ENCODE results near the gene OPN4. TPM values are rescaled to one million over a fixed set of nuclear protein-coding genes. Genes with fewer than 3 reads are reported as not detected.

The OPN4 gene
- total RNA-seq, 6 donors from 2014 or later, result not detected

- peaks cover 0 to 8% (median 3%) of the 10 kb centered on the region in 4 donors for H3K4me1 ChIP-seq
- H3K4me3 ChIP-seq, result no peak overlapping the region
- no peaks in the 10 kb centered on the region for H3K9me3 ChIP-seq
- H3K27me3 ChIP-seq, result peaks cover 0 to 17% (median 4%) of the 10 kb centered on the region in 4 donors
- H3K27ac ChIP-seq, result no peak overlapping the region
- no peaks in the 10 kb centered on the region for H3K36me3 ChIP-seq
- TF ChIP-seq POLR2A (IDR thresholded peaks at IDR 0.05), result no peak
- TF ChIP-seq POLR2AphosphoS5 (IDR thresholded peaks at IDR 0.05), result no peak
- TF ChIP-seq, protein P1, sequence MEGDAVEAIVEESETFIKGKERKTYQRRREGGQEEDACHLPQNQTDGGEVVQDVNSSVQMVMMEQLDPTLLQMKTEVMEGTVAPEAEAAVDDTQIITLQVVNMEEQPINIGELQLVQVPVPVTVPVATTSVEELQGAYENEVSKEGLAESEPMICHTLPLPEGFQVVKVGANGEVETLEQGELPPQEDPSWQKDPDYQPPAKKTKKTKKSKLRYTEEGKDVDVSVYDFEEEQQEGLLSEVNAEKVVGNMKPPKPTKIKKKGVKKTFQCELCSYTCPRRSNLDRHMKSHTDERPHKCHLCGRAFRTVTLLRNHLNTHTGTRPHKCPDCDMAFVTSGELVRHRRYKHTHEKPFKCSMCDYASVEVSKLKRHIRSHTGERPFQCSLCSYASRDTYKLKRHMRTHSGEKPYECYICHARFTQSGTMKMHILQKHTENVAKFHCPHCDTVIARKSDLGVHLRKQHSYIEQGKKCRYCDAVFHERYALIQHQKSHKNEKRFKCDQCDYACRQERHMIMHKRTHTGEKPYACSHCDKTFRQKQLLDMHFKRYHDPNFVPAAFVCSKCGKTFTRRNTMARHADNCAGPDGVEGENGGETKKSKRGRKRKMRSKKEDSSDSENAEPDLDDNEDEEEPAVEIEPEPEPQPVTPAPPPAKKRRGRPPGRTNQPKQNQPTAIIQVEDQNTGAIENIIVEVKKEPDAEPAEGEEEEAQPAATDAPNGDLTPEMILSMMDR (IDR thresholded peaks at IDR 0.05), result no peak
- no peak for TF ChIP-seq EP300 (IDR thresholded peaks at IDR 0.05)
- WGBS, 2 donors, result 43 to 46% methylated on average over 1 to 2 of the region's 2 CpGs
- DNase-seq (no peak), ATAC-seq (ENCODE audit: low FRiP score in 2 of 2) (no peak)
These were observed 24.3 kb upstream of the OPN4 start for GRCh38 chr10:86630079-86630478.

DNA sequence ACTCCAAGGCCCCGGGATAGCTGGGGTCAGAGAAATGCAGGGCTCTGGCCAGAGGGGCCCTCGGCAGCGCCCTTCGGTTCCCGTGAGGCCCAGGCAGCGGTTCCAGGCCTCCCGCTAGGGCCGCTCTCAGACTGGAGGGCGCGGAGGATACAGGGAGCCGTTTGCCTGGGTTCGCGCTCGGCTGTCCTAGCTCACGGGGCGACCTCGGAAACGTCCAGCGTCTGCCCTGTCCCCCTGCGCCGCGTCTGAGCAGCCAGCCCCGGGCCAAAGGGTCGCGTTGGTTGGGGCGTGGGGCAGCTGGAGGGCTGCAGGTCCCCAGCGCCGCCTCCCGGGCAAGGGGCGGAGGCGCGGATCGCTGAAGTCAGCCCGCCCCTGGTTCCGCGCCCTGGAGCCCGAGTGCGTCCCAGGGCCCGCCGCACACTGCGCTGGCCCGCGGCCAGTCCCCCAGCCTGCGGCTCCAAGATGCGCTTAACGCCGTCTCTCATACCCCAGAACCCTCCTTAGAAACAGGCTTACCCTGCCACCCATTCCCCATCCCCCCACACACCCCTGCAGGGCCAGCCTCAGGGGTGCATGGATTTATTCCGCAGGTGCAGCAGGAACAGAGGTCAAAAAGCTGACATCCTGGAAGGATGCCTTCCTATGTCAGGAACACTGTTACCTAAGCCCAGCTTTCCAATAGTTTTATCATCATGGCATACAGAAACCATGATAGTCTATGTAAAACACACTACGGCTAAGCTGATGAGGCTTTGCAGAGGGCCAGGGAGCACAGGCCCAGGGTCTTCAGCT is 22.1 kb upstream of the OPN4 start:
- peak overlapping the region in 3 of 4 donors; percentile 19 to 33 (median 32) for H3K4me3 ChIP-seq
- TF ChIP-seq, protein P1 (IDR thresholded peaks at IDR 0.05), result peak in 4 of 6 experiments; percentile 10 to 51 (median 40)
- TF ChIP-seq POLR2AphosphoS5 (IDR thresholded peaks at IDR 0.05), result no peak
- no peaks in the 10 kb centered on the region for H3K36me3 ChIP-seq
- no peak overlapping the region for H3K27ac ChIP-seq
- H3K27me3 ChIP-seq, result peaks cover 0 to 17% (median 4%) of the 10 kb centered on the region in 4 donors
- 11 to 18% methylated on average over 4 to 17 of the region's 49 CpGs for WGBS, 2 donors
- H3K4me1 ChIP-seq, result peaks cover 0 to 8% (median 3%) of the 10 kb centered on the region in 4 donors
- no peaks in the 10 kb centered on the region for H3K9me3 ChIP-seq
- DNase-seq, result peak in 1 of 2 donors; percentile 88
- ATAC-seq (ENCODE audit: low FRiP score in 2 of 2), result peak; percentile 34 to 89

- Histone ChIP-seq H3K27me3 (peaks cover 0 to 17% (median 4%) of the 10 kb centered on the region in 4 donors), H3K4me1 (peaks cover 0 to 8% (median 3%) of the 10 kb centered on the region in 4 donors), H3K4me3 (no peak overlapping the region), H3K27ac (no peak overlapping the region), H3K9me3 (no peaks in the 10 kb centered on the region), H3K36me3 (no peaks in the 10 kb centered on the region)
- ATAC-seq (ENCODE audit: low FRiP score in 2 of 2) (no peak), DNase-seq (no peak)
- 64 to 82% methylated on average over 4 to 5 of the region's 5 CpGs for WGBS, 2 donors
- TF ChIP-seq, protein P1 (IDR thresholded peaks at IDR 0.05), result no peak
- TF ChIP-seq POLR2AphosphoS5 (IDR thresholded peaks at IDR 0.05) (no peak), EP300 (IDR thresholded peaks at IDR 0.05) (no peak), POLR2A (IDR thresholded peaks at IDR 0.05) (no peak)
These were observed 21.4 kb upstream of the OPN4 start for GRCh38 chr10:86632951-86633350.

DNA sequence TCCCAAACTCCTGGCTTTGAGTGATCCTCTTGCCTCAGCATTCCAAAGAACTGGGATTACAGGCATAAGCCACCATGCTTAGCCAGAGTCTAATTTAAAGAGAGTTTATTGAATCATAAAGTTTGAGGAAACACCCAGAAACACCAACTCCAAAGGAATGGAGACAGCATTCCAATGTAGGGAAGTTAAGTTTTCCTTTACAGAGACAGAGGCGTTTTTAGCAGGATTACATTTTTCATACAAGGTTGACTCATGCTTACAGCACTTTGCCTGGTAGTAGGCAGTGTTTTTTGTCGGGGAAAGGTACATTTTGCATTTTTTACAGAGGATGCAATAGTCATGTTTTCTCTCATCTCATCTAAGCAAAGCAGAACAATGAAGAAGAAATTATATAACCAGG is 18.9 kb upstream of the OPN4 start:
- H3K27ac ChIP-seq, result no peak overlapping the region
- DNase-seq, result no peak
- H3K27me3 ChIP-seq, result peaks cover 0 to 17% (median 4%) of the 10 kb centered on the region in 4 donors
- no peaks in the 10 kb centered on the region for H3K9me3 ChIP-seq
- peaks cover 0 to 8% (median 3%) of the 10 kb centered on the region in 4 donors for H3K4me1 ChIP-seq
- no peak overlapping the region for H3K4me3 ChIP-seq
- no peak for TF ChIP-seq POLR2A (IDR thresholded peaks at IDR 0.05)
- TF ChIP-seq EP300 (IDR thresholded peaks at IDR 0.05), result no peak
- TF ChIP-seq, protein P1 (IDR thresholded peaks at IDR 0.05), result no peak
- no peak for TF ChIP-seq POLR2AphosphoS5 (IDR thresholded peaks at IDR 0.05)
- peak in 1 of 2 donors; percentile 70 for ATAC-seq (ENCODE audit: low FRiP score in 2 of 2)
- H3K36me3 ChIP-seq, result no peaks in the 10 kb centered on the region
- 65% methylated on average over 2 of the region's 2 CpGs for WGBS, 2 donors

All from upper lobe of left lung (tissue), 6 donors.